GM21723 (cell line): ENCODE measurements around the gene TTC14.
"Not testable (repeated sequence)": the region's sequence is repeated elsewhere in the genome, so short reads cannot be mapped to it uniquely, and the experiment has no call there.

Experiments used
- ATAC-seq: cut with Tn5 transposase; IDR thresholded peaks from one replicate; pipeline ENCODE4 v1.9.1; 2021; ENCODE audit warnings: mild to moderate bottlenecking, moderate library complexity; ENCODE audit not compliant: unreplicated experiment

Gene TTC14, protein sequence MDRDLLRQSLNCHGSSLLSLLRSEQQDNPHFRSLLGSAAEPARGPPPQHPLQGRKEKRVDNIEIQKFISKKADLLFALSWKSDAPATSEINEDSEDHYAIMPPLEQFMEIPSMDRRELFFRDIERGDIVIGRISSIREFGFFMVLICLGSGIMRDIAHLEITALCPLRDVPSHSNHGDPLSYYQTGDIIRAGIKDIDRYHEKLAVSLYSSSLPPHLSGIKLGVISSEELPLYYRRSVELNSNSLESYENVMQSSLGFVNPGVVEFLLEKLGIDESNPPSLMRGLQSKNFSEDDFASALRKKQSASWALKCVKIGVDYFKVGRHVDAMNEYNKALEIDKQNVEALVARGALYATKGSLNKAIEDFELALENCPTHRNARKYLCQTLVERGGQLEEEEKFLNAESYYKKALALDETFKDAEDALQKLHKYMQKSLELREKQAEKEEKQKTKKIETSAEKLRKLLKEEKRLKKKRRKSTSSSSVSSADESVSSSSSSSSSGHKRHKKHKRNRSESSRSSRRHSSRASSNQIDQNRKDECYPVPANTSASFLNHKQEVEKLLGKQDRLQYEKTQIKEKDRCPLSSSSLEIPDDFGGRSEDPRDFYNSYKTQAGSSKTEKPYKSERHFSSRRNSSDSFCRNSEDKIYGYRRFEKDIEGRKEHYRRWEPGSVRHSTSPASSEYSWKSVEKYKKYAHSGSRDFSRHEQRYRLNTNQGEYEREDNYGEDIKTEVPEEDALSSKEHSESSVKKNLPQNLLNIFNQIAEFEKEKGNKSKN

DNA sequence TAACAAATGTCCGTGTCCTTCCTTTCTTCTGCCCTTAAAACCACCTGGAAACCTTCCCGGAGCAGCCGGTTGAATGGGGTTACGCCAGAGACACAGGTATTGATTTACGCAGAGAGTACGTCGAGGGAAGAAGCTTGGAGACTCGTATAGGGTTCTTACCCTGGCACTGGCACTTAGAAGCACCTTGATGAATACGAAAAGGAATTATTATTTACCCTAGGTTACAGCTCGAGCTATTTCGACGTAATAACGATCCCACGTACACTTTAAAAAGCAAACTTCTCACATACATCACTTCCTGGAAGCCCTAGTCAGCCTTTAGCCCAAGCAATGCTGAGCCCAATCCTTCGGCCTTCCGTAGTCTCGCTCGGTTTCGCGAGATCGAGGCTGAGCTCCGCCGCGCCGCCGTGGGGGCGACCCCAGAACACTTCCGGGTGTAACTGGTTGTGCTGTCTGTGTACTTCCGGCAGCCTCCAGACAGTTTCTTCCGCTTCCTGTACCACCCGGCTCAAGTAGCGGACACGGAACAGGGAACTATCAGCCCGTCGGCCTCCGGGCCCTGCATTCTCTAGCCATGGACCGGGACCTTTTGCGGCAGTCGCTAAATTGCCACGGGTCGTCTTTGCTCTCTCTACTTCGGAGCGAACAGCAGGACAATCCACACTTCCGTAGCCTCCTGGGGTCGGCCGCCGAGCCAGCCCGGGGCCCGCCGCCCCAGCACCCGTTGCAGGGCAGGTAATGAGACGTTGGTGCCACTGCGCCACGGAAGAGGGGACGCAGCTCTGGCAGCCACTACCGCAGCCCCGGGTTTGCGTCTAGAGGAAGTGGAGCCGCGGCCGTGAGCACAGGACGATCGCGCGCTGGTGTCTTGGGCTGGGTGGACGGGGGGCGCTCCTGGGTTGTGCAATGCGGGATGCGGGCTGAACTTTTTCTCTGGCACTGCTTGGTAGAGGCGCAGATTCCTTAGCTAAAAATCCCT is at the start of gene TTC14:
Gene TTC14, plus strand, starts transcription at position 476 of the 979 bp plus-strand sequence. Its CDS starts 99 bp downstream, at position 575.
- ATAC-seq = peak; percentile 98

DNA sequence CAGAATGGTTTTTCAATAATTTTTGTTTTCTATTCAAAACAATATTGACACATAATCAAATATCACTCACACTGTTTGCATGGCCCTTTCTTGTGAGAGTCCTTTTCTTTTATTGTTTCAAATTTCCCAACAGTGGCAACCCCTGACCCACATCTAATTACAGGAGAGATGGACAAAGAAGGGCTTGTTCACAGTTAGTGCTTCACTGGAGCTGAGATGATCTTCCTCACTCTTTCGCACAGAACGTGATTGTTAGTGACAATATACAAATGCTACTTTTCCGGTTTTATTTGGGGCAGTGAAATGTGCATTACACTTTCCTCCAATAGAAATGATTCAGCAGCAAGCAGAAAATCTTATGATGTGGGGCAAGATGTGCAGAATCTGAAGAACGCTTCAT is 38.6 kb upstream of the TTC14 start:
- no peak for ATAC-seq

DNA sequence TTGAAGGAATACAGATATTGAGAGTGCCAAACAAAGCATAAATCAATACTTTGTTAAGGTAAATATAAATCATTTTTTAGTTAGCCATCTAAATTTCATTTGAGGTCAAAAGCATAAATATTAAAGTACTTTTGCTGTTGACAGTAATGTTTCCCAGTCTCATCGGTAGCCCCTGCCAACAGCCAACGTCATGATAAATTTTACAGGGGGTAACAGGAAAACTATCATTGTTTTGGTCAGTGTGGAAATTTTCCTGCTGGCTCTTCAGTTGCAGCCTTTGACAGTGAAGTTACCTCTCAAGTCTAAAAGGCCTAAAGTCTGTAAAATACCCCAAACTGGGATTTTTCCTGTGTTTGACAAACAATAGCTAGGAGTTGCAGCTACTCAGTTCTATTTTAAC is 37.3 kb upstream of the TTC14 start:
- no peak for ATAC-seq

DNA sequence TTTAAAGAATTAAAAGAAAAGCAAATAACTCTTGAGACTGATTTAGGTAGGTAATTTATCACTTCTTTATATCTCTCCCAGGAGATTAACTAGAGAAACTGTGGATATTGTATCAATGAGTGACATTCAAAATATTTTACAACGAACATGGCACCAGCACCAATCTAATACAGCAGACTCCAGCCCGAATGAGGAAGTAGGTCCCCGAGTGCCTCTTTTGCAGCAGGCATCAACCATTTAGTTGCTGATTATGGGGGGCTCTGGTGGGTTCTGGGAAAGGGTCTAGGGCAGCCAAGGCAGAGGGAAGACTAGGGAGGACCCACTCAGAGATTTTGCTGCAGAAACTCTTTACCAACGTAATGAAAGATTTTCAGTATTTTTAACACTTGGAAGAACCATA is 31.7 kb upstream of the TTC14 start:
- no peak for ATAC-seq

DNA sequence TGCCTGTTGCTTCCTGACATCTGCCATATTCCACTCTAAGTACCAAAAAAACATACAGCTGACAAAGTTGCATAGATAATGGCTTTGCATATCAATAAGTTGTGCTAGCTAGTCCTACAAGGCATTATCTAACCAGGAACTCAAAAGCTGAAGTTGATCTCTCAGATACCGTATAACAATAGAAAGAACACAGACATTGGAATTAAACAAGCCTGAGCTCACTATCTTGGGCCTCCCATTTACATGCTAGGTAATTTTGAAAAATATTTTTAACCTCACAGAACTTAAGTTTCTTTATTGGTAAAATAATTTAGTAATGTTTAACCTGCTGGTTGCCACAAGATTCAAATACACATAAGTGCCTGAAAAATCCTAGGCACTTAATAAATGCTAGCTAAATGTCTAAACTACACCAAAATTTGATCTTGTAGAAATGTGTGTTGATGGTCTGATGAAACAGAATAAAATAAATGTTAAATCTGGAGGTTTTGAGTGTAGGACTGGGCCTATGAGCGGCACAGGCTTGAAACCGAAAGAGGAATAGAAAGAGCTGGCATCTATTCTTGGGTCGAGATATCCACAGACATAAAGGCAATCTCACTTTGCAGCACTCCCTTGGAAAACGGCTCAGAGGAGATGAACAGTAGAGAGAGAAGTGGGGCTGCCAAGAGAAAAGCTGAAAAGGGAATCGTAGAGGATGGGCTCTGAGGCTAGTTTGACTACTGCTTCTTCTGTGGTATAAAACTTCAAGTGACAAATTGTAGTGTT is 29.9 kb upstream of the TTC14 start:
- peak; percentile 90 for ATAC-seq

DNA sequence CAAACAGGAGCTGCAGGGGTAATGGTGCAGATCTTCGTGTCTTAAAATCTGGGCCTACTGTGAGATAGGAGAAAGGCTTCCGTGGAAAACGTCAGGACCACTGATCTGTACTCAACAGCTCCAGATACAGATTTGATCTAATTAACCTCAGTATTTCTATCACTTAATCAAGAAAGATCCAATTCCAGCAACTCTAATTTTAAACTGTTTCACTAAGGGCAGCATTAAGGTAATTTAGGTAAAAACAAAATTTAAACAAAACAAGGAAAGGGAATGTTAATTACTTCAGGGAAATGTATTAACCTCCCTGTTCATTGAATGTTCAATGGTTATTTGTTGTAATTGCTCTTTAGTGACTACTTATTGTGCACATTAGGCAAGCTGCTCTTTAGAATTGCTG is 26.4 kb upstream of the TTC14 start:
- ATAC-seq = no peak

DNA sequence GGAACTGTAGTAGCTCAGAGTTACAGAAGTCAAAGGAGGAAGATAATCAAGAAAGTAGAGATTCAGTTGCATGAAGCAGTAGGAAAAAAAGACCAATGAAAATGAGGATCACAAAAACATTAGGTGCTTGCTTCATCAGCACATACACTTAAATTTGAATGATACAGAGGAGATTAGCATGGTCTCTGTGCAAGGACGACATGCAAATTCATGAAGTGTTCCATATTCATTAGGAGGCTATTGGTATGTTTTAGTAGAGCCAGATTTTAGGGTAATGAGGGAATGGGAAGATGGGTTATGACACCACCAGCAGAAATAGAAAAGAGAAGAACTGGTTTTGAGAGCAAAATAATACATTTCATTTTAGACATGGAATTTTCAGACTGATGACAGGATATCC is 21.0 kb upstream of the TTC14 start:
- ATAC-seq = no peak

DNA sequence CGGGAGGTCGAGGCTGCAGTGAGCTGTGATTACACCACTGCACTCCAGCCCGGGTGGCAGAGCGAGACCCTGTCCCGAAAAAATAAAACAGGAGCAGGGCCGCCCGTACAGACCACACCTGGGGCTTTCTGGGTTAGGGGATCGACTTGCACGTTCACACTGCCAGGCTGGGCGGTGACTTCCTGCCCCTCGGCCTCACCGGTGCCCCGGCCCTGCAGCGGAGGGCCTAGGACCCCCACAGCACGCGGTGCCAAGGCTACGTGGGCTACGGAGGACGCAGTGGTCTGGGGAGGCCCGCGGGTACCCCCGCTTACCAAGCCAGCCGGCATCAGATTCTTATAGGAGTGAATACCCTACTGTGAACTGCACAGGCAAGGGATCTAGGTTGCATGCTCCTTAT is 11.6 kb upstream of the TTC14 start:
- ATAC-seq = no peak

DNA sequence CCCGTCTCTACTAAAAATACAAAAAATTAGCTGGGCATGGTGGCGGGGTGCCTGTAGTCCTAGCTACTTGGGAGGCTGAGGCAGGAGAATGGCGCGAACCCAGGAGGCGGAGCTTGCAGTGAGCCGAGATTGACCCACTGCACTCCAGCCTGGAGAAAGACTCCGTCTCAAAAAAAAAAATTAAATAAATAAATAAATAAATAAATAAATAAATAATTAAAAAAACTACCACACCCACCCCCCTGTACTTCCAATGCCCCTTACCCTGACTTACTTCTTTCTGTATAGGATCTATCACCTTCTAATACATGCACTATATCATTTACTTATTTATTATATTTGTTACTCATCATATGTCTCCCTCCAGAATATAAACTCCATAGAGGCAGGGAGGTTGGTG is 8.3 kb upstream of the TTC14 start:
- ATAC-seq = not testable (repeated sequence)

DNA sequence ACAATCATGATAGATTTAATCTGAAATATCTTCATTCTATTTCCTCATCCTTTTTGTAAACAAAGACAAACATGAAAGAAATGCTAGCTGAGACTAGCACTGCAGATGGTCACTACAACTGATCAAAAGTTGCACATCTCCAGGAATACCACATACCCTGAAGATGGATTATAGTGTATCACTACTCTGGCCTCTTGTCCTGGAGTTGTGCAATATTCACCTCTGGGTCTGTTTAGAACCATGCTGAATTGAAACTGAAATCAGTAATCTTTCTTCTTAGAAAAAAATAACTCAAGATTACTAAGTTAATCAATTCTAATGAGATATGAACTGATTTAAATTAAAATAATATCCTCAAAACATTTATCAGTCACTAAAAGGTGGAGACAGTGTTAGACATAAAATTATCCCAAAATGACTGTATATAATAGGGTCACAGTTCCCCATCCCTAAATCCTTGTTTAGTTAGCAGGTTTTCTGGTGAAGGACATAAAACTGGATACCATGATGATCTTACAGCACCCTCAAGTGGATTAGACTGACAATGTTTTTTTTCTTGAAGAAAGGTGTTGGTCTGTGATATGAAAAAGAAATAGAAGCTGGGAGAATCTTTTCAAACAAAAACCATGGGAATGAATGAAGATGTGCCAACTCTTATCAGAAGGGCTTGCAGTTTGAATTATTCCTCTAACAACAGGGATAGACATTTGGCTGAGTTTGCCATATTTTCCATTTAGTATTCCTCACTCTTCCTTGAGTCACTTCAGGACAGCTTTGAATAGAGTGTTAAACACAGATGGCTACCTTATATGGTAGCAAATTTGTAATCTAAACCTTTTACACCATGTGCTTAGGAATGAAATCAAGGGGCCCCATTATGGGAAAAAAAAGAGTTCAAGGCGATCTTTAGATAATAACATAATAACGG is 7.1 kb upstream of the TTC14 start:
- ATAC-seq = peak; percentile 71

DNA sequence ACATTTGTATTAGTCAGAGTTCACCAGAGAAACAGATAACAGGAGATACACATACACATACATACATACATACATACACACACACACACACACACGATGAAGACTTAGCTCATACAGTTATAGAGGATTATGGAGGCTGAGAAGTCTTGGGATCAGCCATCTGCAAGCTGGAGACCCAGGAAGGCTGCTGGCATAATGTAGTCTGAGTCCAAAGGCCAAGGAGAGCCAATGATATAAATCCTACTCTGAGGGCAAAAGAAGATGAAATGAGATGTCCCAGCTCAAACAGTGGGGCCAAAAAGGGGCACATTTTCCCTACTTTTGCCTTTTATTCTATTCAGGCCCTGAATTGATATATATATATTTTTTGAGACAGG is 6.4 kb upstream of the TTC14 start:
- ATAC-seq = no peak

DNA sequence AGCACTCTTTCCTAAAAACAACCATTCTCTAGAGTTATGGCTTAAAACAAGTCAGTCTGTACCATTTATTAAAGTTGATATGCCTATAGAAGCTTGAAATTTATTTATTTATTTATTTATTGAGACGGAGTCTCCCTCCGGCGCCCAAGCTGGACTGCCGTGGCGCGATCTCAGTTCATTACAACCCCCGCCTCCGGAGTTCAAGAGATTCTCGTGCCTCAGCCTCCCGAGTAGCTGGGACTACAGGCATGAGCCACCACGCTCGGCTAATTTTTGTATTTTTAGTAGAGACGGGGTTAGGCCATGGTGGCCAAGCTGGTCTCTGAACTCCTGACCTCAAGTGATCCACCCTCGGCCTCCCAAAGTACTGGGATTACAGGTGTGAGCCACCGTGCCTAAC is 1.5 kb upstream of the TTC14 start:
- ATAC-seq = no peak

DNA sequence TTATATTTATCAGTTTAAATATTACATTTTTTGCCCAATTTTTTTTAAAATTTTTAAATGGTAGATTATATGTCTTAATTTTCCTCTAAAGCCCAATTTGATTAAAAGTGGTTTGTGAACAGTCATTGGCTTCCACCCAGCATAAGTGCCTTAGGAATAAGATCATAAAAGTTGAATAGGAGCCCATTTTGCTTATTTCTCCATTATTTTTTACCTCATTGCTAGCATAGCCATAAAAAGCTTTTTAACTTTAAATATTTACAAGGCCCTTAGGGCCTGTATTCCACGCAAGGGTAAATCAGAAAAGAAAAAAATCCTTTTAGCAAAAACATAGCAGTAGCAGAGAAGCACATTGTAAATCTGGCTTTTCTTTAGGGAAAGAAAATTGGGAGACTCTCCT is 9.0 kb downstream of the TTC14 start:
- ATAC-seq = no peak

DNA sequence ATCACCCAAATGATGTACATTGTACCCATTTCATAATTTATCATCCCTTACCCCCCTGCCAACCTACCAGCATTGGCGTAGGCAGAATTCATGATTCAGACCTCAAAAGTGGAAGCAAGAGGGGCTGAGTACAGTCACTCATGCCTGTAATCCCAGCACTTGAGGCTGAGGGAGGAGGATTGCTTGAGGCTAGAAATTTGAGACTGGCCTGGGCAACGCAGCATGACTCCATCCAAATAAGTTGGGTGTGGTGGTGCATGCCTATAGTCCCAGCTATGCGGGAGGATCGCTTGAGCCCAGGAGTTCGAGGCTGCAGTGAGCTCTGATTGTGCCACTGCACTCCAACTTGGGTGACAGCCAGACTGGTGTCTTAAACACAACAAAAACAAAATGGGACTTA is 10.4 kb downstream of the TTC14 start:
- ATAC-seq = no peak

DNA sequence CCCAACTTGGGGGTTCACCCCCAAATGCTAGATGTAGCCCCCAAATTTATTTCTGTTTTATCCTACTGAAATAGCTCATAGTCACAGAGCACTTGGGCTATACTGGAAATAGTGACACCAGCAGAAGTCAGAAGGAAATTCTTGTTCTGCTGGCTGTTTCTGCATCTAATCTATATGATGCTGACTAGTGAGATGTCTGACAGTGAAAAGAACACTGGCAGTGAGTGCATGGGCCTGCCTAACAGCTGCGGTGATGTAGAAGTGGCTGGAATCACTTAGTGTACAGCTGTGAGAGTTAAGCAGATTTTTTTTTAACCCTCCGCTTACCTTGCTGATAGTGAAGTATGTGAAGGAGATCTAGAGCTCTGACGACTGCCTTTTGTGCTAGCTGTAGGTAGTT is 14.0 kb downstream of the TTC14 start:
- ATAC-seq = no peak

DNA sequence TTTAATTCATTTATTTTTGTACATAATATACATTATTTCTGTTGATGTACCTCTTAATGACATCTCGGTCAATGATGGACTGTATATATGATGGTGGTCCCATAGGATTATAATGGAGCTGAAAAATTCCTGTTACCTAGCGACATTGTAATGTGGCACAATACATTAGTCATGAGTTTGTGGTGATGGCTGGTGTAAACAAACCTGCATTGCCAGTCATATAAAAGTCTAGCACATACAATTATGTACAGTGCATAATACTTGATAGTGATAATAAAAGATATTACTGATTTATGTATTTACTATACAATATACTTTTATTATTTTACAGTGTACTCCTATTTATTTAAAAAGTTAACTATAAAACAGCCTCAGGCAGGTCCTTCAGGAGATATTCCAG is 15.1 kb downstream of the TTC14 start:
- ATAC-seq = no peak

DNA sequence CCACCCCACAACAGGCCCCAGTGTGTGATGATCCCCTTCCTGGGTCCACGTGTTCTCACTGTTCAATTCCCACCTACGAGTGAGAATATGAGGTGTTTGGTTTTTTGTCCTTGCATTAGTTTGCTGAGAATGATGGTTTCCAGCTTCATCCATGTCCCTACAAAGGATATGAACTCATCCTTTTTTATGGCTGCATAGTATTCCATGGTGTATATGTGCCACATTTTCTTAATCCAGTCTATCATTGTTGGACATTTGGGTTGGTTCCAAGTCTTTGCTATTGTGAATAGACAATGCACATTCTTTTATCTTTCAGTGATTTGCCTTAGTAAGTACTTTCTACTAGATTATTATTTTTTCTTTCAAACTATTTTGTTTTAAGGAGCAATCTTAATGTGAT is 16.6 kb downstream of the TTC14 start:
- not testable (repeated sequence) for ATAC-seq

DNA sequence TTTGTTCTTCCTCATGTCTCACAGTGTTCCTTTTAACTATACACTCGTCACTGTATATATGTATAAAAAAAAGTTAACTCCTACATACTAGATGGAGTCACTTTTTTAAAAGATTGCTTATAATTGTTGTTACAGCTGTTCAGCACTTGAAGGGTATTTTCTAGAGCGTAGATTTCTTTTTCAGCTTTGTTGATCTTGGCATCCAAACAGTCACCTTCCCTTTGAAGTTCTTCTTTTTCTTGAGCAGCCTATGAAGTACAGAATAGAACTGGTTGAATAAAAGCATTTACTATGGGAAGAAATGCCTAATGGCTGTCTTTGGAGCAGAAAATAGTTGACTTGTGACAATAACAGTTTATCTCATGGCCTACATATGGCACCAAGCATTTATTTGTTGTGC is 17.8 kb downstream of the TTC14 start:
- no peak for ATAC-seq

DNA sequence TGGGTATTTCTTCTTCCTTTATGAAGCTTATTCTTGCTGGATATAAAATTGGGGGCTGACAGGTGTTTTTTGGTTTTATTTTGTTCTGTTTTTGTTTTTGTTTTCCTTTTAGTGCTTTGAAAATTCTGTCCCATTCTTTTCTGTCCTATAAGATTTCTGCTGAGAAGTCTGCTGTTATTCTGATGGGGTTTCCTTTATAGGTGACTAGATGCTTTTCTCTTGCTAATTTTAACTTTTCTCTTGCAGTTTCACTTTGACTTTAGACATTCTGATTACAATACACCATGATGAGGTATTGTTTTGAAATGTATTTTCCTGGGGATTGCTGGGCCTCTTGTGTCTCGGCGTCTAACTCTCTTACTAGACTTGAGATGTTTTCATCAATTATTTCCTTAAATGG is 22.8 kb downstream of the TTC14 start:
- peak; percentile 60 for ATAC-seq
